ENCODE measurements around the gene ZNRF3. TPM values are rescaled to one million over a fixed set of nuclear protein-coding genes. Genes with fewer than 3 reads are reported as not detected.
A peak's percentile ranks its signal among the peaks of the same experiment; 100 is the strongest.

The ZNRF3 gene
- total and polyA plus RNA-seq, 2 donors (not counting 1 experiment from before 2014, with no cell fraction given), result 0.21 to 0.71 TPM

GRCh38 chr22:29040385-29041275 lies 157.3 kb downstream of the ZNRF3 start:
- no peak overlapping the region for H3K4me3 ChIP-seq (ENCODE audit: control extremely low read depth in 1 of 5, extremely low read depth in 1 of 5, insufficient read depth in 1 of 5, low read depth in 2 of 5, low read length in 4 of 5)
- 43% methylated on average over 5 of the region's 9 CpGs for WGBS (ENCODE audit: insufficient coverage)
- Mint-ChIP-seq H3K27ac (no peak overlapping the region), H3K4me3 (no peak overlapping the region), H3K4me1 (no peaks in the 10 kb centered on the region), H3K27me3 (peaks cover 6% of the 10 kb centered on the region), H3K9me3 (ENCODE audit: insufficient read depth) (no peaks in the 10 kb centered on the region)
- ATAC-seq (ENCODE audit: low read depth) (peak; percentile 54), DNase-seq (peak; percentile 77)
- intact Hi-C loops (cut with micrococcal nuclease), result loop anchor here (1.0 kb wide), 3 partner anchors 185 to 440 kb away; no protein-coding TSS in a partner anchor
- ChIA-PET POLR2A (interaction anchor here (0.6 kb wide), 1 partner anchor 16 kb away, joined by 7 read pairs; no protein-coding TSS in a partner anchor), CTCF (interaction anchor here (0.7 to 6.5 kb wide), 34 partner anchors 9 to 1026 kb away, joined by 3 to 88 read pairs (median 5); partner anchors contain the start of genes C22orf31 and CCDC117)
- H3K9ac ChIP-seq (ENCODE audit: low read length), result no peak overlapping the region
- peaks cover 0 to 8% (median 3%) of the 10 kb centered on the region in 4 experiments for H3K27me3 ChIP-seq (replicated peaks in 1 of 4; ENCODE audit: control extremely low read depth in 1 of 4, control insufficient read depth in 3 of 4, insufficient read depth in 4 of 4, low read length in 3 of 4)
- no peaks in the 10 kb centered on the region for H3K9me3 ChIP-seq (ENCODE audit: control extremely low read depth in 1 of 3, control insufficient read depth in 2 of 3, insufficient read depth in 1 of 3, low read length in 2 of 3)
- no peak overlapping the region for H3K4me2 ChIP-seq (replicated peaks; ENCODE audit: low read depth, low read length, poor library complexity, severe bottlenecking)
- peak; percentile 96 for TF ChIP-seq CTCF (IDR thresholded peaks at IDR 0.05)
- no peak for TF ChIP-seq EZH2 (IDR thresholded peaks at IDR 0.05; ENCODE audit: borderline replicate concordance, insufficient read depth, low read depth, low read length, poor library complexity, severe bottlenecking)
- peaks cover 0 to 2% of the 10 kb centered on the region in 2 donors for H3K4me1 ChIP-seq (ENCODE audit: control insufficient read depth in 2 of 2, insufficient read depth in 2 of 2, low read length in 2 of 2)
- no peaks in the 10 kb centered on the region for H3K79me2 ChIP-seq (ENCODE audit: control insufficient read depth, insufficient read depth, low read length)
- no peaks in the 10 kb centered on the region for H3K36me3 ChIP-seq (replicated peaks in 1 of 2; ENCODE audit: control extremely low read depth in 1 of 2, control insufficient read depth in 1 of 2, extremely low read depth in 1 of 2, insufficient read depth in 2 of 2, low read length in 1 of 2)
- no peaks in the 10 kb centered on the region for H4K20me1 ChIP-seq (ENCODE audit: control insufficient read depth, insufficient read depth, low read length, poor library complexity, severe bottlenecking)
- H3K27ac ChIP-seq (ENCODE audit: low read length in 2 of 2), result no peak overlapping the region
- no peak overlapping the region for H2AFZ ChIP-seq (ENCODE audit: insufficient read depth, low read depth, low read length, poor library complexity, severe bottlenecking)

GRCh38 chr22:29041408-29041807 lies 158.0 kb downstream of the ZNRF3 start:
- Histone ChIP-seq H3K36me3 (replicated peaks in 1 of 2; ENCODE audit: control extremely low read depth in 1 of 2, control insufficient read depth in 1 of 2, extremely low read depth in 1 of 2, insufficient read depth in 2 of 2, low read length in 1 of 2) (no peaks in the 10 kb centered on the region), H3K4me2 (replicated peaks; ENCODE audit: low read depth, low read length, poor library complexity, severe bottlenecking) (no peak overlapping the region), H3K4me3 (ENCODE audit: control extremely low read depth in 1 of 5, extremely low read depth in 1 of 5, insufficient read depth in 1 of 5, low read depth in 2 of 5, low read length in 4 of 5) (no peak overlapping the region), H2AFZ (ENCODE audit: insufficient read depth, low read depth, low read length, poor library complexity, severe bottlenecking) (no peak overlapping the region), H3K9ac (ENCODE audit: low read length) (no peak overlapping the region), H4K20me1 (ENCODE audit: control insufficient read depth, insufficient read depth, low read length, poor library complexity, severe bottlenecking) (no peaks in the 10 kb centered on the region), H3K79me2 (ENCODE audit: control insufficient read depth, insufficient read depth, low read length) (no peaks in the 10 kb centered on the region), H3K4me1 (ENCODE audit: control insufficient read depth in 2 of 2, insufficient read depth in 2 of 2, low read length in 2 of 2) (peaks cover 0 to 2% of the 10 kb centered on the region in 2 donors), H3K9me3 (ENCODE audit: control extremely low read depth in 1 of 3, control insufficient read depth in 2 of 3, insufficient read depth in 1 of 3, low read length in 2 of 3) (no peaks in the 10 kb centered on the region), H3K27ac (ENCODE audit: low read length in 2 of 2) (no peak overlapping the region), H3K27me3 (replicated peaks in 1 of 4; ENCODE audit: control extremely low read depth in 1 of 4, control insufficient read depth in 3 of 4, insufficient read depth in 4 of 4, low read length in 3 of 4) (peaks cover 0 to 8% (median 3%) of the 10 kb centered on the region in 4 experiments)
- H3K4me3 Mint-ChIP-seq, result no peak overlapping the region
- peaks cover 6% of the 10 kb centered on the region for H3K27me3 Mint-ChIP-seq
- TF ChIP-seq CTCF (IDR thresholded peaks at IDR 0.05) (no peak), EZH2 (IDR thresholded peaks at IDR 0.05; ENCODE audit: borderline replicate concordance, insufficient read depth, low read depth, low read length, poor library complexity, severe bottlenecking) (no peak)
- DNase-seq (no peak), ATAC-seq (ENCODE audit: low read depth) (no peak)
- POLR2A ChIA-PET, result no interaction called here
- no peaks in the 10 kb centered on the region for H3K9me3 Mint-ChIP-seq (ENCODE audit: insufficient read depth)
- no peaks in the 10 kb centered on the region for H3K4me1 Mint-ChIP-seq
- no peak overlapping the region for H3K27ac Mint-ChIP-seq
- CTCF ChIA-PET, result interaction anchor here (1.0 to 6.5 kb wide), 22 partner anchors 8 to 1021 kb away, joined by 3 to 88 read pairs (median 8); partner anchors contain the start of genes C22orf31 and CCDC117
- WGBS (ENCODE audit: insufficient coverage), result 20% methylated on average over 1 of the region's 2 CpGs
- intact Hi-C loops (cut with micrococcal nuclease), result no loop called here
